Activated gamma-delta T cell treated with Interleukin-2 at 50 U/mL for 16 hours (primary cell): ENCODE measurements around the gene RGS6.

Experiments used
- DNase-seq: peaks from one replicate; pipeline ENCODE4 v3.0.0-alpha.2; 2020

Gene RGS6

DNA sequence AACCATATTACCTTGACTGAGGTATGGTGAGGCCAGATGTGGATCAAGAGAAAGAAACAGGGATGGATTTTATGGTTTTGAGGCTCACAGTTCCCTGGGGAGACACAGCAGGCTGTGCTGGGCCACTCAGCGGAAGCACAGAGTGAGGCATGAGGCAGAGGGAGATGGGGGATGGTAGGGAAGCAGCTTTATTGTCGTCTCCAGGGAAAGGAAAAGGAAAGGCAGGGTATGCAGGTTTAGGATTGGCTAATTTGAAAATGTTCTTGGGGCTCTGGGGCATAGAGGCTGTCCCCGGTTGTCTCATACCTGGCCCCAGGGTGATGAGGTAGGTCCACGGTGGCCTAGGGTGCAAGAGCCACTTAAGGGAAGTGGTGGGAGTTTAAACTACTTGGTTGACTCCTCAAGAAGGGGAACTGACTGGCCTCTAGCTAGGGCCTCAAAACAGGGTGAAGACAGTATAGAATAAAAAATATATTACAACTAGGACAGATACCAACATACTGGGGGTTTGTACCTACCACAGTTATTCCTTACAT is 322.8 kb downstream of the RGS6 start:
- no peak for DNase-seq

DNA sequence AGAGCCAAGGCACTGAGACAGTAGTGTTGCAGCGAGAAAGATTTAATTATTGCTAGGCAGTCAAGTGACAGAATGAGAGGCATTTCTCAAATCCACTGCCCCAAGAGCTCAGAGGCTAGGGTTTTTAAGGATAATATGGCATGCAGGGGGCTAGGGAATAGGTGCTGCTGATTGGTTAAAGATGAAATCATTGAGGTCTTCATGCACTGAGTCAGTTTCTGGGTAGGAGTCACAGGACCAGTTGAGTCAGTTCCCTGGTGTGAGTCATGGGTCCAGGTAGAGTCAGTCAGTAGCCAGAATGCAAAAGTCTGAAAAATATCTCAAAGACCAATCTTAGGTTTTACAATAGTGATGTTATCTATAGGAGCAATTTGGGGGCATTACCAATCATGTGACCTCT is 323.8 kb downstream of the RGS6 start:
- no peak for DNase-seq

DNA sequence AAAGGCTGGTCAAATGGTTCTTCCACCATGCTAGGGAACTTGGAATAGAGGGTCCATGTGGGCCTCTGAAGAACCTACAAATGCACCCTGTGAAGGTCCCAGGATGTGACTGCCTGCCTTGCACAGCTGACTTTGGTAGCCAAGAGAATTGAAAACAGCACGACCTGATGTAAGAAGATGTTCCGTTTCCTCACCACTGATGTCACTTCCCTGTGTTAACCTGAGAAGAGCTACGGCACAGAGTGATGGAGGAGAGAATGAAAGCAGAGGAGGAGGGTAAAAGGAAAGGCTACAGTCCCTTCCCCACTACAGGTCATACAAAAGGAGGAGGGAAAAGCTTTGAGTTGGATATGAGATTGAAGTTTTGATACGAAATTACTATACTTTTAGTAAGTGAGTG is 328.8 kb downstream of the RGS6 start:
- no peak for DNase-seq

DNA sequence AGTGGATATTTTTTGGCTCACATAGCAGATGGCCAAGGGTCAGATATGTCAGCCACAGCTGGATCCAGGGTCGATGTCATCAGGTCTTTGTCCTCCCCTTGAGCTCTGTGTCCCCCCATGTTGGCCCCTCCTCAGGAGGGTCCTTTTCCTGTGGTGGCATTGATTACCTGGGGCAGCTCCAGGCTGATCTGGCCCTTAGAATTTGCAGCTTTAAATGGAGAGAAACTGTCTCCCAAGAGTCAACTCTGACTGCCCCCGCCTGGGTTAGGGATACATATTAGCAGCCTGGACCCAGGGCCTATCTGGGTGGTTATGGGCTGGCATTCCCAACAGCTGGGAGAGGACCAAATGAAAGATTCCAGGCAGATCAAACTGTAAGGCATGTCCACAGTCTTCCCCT is 330.5 kb downstream of the RGS6 start:
- DNase-seq: no peak

DNA sequence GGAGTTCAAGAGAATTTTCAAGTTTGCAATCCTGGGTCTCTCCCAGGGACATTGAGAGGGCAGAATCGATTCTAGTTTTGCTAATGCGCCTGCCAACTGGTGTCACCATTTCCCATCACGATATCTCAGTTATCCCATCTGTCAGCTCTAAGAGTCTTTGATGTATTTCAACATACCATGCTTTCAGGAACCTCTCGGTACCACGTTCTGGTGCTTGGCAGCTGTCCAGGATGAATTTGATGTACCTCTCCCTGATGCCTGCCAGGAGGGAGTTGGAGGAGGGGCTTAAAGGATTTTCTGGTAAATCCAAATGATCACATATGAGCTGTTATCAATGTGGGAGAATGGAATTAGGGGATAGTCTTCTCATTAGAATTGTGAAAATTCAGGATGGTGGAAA is 332.5 kb downstream of the RGS6 start:
- DNase-seq: no peak

DNA sequence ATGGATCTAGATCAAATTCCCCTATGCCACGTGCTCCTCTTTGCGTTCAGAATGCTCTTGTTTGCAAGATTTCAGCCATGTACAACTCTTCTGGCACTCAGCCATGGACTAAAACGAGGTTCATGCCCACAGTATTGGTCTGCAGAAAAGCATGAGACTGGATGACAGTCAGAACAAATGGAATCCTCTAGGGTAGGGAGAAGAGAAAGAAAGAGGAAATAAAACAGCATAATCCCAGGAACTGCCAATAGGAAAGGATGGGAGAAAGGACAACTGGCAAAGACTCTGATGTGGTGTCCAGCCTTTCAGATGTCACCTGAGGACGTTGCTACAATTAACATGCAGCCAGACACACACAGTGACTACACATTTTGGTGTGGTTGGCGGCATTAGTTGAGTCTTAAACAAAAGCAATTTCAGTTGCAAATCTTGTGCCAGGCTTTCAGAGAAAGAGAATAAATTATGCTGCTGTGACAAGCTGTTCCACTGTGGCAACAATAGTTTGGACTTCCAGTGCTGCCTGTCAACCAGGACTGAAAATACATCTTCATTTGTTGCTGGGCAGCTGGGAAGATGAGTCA is 338.0 kb downstream of the RGS6 start:
- no peak for DNase-seq

DNA sequence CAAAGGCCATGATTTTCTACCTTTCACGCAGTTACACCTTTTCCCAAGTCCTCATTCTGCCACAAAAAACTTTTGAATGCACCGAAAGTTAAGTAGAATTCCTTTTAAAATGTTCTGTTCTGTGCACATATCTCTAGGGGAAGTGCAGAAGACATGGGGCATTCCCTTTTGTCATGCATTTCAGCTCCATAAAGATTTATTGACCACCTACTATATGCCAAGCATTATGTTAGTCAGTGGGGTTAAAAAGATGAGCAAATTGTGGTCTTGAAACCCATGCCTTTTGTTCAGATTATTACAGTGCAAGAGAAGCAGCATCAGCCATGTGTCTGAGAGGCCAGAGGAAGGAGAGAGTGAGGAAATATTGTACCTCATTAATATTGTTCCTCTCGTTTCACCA is 338.5 kb downstream of the RGS6 start:
- no peak for DNase-seq

DNA sequence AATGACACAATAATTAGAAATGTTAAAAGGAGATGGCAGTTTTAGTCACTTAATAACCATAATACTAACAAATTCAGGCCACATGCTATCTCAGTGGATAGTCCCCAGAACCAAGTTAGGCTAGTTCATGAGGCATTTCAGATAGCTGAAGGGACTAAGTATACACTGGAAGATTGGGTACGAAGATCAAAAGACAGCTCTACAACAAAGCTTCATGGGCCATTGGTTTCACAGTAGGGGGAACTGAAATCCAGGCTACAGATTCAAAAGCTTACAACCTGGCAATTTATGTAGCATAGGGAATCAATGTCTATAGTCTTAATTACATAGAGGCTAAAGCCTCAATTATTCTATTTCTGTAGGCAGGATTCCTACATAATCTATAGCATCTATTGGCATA is 343.0 kb downstream of the RGS6 start:
- DNase-seq: no peak

DNA sequence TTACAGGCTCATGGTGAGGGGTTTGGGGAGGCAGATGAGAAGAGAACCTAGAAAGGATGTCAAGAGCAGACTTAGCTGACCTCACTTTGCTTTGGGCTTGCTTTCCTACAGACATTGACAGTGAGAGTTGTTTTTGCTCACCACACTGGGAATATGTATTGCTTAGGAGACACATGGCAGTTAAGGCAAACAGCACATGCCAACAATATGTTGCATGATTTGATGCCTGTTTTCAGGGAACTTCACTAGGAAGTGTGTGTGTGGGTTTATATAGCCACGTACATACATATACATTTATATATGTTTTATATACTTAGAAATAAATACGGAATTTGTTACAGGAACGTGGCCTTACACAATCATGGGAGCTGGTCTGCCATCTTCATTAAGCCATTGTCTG is 346.1 kb downstream of the RGS6 start:
- DNase-seq: no peak

DNA sequence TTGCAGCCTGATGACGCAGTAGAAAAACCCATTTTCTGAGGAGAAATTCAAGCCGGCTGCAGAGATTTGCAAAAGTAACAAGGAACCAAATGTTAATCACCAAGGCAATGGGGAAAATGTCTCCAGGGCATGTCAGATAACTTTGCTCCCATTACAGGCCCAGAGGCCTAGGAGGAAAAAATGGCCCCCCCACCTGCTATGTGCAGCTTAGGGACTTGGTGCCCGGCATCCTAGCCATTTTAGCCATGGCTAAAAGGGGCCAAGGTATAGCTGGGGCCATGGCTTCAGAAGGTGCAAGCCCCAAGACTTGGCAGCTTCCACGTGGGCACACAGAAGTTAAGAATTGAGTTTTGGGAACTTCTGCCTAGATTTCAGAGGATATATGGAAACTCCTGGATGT is 351.9 kb downstream of the RGS6 start:
- DNase-seq: no peak

DNA sequence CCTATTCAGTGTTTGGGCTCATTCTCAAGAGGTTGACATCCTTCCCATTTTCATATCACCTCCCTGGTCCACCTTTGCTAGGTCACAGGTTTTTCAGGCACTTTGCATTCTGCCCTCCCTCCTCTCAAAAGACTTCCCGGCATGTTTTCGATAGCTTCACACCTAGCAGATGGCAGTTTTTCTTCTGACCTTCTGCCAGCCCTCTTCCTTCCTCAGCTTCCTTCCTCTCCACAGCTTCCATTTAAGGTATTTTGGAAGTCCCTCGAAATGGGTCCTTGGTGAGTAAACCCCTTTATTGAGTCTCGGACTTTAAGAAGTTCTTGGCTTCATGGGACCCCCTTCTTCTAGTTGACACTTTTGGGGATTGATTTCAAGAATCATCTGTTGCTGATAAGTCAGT is 358.0 kb downstream of the RGS6 start:
- DNase-seq: no peak

DNA sequence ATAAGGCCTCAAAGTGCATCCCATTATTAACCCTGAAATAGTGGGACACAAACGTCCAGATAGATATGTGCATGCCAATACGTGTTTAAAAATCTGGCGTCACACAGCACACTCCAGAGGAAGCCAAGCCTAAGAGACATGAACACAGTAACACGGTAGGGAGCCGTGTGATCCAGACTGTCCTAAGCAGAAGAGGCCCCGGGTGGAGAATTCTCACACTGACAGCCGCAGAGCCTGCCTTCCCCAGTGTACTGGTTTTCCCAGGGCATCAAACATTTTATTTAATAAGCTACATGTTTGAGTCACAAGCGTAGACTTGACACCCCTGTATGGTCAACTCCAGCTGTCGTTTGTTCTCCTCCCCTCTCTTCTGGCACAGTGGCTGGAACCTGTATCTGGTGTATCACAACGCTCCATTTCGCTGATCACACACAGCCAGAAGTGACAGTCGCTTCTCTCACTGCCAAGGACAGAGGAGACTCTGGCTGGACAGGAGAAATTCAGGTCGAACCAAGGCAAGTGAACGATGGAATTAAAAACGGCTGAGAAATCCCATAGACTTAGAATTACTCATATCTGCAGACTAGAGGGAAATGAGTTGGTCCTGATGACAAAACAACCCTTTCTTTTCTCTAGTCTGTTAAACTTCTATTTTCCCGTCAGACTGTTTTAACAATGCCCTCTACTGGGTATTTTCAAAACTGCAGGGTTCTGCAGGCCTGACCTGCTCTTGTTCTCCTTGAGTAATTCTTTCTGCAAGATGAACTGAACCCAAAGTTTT is 359.9 kb downstream of the RGS6 start:
- no peak for DNase-seq

DNA sequence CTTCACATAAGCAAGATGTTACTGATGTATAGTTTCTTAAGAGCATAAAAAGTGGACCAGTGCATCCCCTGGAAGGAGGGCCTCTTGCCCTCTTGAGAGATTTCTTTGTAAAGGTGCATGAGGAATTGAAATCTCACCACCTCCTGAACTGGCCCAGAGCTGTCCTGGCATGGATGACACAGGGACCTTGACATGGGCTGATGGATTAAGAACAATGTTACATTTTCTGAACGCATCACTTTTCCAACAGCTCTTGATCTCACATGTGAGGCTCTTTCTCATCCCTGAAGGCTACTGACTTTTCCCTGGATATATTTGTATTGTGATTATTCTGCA is 360.4 kb downstream of the RGS6 start:
- no peak for DNase-seq

DNA sequence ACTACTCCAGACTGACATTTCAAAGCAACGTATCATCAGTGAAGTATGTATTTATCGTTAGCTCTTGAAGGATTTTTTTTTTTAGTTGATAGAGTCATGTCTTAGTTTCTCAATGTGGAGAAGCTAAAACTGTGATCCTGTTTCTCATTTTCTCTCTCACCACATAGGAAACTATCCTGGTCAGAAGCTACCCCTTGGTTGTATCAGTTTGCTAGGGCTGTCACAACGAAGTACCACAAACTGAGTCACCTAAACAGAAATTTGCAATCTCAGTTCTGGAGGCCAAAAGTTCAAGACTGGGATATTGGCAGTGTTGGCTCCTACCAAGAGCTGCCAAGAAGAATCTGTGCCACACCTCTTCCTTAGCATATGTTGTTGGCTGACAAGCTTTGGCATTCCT is 369.1 kb downstream of the RGS6 start:
- no peak for DNase-seq

DNA sequence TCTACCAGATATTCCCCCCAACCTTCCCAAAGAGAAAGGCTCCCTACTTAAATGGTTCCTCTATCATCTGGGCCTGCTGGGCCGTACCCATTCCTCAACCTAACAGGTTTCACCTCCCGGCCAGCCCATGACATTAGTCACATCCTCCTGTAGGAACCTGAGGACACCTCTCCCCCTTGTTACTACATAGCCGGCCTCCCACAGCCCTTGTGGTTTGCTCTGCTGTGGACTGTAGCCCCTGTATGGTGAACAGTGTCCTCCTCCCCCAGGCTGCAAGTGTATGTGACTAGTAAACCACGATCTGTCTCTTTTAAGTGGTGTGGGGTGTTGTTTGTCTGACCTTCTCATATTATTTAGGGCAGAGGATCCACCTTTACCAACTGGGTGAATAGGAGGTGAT is 371.7 kb downstream of the RGS6 start:
- DNase-seq: no peak

DNA sequence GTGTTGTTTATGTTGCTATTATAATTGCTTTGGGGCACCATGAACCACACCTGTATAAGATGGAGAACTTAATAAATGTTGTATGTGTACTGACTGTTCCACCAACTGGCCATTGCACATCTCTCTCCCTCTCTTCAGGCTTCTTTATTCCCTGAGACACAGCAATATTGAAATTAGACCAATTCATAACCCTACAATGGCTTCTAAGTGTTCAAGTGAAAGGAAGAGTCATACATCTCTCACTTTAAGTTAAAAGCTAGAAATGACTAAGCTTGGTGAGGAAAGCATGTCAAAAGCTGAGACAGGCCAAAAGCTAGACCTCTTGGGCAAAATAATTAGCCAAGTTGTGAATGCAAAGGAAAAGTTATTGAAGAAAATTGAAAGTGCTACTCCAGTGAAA is 373.3 kb downstream of the RGS6 start:
- no peak for DNase-seq

DNA sequence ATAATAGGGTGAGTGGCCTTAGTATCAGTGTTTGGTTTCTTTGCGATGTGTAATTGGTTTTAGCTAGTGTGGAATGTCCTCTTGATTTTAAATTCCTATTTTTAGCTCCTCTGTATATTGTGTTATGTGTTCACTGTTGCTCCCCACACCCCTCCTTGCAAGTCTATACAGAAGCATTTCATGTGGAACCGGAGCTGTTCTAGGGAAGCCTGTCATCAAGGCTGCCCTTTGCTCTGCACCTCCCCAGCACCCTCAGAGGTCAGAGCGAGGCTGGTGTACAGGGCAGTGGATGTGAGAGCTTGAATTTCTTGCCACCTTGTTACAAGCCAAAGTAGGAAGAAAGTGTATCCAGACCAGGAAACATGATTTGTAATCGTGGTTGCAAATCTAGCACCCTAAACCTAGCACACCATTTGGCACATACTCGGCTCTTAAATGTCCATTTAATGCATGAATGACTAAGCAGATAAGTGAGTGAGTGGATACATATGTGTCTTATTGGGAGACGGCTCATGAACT is 376.8 kb downstream of the RGS6 start:
- DNase-seq: no peak

DNA sequence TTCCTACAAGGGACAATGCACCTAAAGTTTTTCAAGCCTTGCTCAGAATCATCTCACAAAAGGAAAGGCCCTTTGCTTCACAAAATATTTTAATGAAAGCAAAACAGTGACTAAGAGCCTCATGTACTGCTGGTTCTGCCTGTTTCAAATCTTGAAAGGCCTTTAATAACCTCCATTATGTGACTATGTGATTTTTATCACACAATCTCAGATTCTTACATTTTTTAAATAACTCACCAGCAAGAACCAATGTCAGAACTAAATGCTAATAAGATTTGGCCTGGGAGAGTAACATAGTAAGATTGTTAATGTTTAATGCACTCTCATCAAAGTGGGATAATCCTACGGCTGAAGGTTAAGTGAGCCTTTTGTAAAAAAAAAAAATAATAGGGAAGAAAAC is 378.9 kb downstream of the RGS6 start:
- no peak for DNase-seq

DNA sequence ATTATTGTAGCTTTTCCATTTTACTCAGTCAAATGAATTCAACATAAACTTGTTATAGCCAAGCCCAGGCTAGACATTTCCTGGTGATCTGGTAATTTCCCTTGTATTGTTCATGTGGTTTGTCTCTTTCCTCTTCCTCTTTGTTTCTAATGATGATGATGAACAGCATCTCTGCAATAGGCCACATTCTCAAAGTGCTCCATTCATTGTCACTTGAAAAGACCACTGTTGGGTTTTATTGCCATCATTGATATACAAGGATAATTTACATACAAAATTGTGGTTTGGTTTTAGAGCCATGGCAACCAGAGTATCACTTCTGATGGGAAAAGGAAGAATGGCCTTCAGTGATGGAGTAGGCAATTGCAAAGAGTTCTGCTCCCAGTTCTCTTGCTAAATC is 379.3 kb downstream of the RGS6 start:
- no peak for DNase-seq

DNA sequence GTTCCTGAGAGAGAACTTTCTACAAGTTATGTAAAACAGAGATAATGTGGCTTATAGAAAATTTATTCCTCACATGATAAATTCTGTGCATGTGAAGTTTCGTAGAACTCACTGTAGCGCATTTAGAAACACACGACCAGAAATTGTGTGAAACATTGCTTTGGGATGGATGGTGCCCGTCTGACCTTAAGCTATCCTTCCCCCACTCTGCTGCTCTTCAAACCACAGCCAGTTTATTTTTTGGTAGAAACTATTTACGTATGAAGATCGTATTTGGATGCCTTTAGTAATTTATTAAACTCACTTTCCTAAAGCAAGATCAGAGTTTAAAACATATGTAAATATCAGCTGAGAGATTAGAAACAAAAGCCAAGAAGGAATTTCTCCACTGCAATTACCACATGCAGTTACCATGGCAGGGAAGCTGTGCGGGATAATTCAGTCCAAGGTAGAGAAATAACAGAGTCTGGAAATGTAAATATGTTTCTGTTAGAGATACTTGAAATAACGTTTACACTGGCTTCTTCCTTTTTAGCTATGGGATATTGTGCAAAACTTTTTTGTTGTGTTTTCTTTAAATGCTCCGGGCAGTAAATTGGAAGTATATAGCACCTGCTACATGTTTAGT is 382.7 kb downstream of the RGS6 start:
- no peak for DNase-seq

DNA sequence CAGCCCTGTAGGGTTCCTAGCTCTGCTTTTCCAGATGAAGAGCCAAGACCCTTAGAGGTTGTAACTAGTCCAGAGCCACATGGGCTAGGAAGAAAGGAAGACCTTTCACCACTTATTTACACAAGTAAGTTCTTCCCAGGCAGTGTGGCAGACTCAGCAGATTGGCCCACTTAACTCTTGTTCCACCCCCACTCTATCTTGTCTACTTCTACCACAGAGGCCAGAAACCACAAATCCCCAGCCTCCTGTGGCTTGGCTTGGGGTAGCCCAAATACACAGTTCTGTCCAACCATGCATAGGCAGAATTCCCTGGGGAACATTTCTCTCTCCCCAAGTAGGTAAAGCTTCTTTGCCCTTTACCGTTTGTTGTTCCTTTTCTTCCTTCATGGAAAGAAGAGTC is 383.5 kb downstream of the RGS6 start:
- no peak for DNase-seq

DNA sequence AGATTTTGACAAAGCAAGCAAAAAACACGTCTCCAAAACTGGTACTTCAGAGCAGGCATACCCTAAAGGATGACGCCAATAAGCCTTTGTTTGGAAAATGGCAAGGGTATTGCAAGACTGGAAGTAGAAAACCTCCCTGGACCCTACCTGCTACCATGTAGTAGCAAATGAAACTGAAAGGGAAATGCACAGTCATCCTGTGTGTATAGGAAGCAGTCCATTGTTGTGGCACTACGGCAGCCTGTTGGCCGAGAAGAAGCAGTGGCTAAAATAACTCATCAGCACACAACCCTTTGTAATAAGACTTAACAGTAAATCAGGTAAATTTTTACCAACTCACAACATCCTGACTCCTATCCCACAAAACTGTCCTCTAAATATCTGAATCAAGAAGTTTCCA is 386.4 kb downstream of the RGS6 start:
- no peak for DNase-seq

DNA sequence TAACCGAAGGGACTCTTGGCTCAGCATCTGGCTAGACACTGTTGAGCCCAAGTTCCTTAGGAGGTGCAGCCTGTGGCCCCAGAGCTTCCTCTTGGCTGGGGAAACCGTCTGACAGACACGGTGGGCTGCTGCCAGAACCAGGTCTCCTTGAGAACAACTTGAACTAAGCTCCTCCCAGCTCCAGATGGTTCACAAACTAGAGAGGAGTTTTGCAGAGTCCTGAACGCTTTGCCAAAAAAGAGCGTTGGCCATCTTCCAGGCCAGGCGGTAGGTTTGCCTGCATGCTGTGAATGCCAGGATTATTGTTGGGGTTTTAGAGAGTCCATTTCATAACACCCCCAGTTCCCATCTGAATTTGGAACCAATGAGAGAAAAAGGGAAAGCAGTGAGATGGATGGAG is 399.8 kb downstream of the RGS6 start:
- no peak for DNase-seq

DNA sequence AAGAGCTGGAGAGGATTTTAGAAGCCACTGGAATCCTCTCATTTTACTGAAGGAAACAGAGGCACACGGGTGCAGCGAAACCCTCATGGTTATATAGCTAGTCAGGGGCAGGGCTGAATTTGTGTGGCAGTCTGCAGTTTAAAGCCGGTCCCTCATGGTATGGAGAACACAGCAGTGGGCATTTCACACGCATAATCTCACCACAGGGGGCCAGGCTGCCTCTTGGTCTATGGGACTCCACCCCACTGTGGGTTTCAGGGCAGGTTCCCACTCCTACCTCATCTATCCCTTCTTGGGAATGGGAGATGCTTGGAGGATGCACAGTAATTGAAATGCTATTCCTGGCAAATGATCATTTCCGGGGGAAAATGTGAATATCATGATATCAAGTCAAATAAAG is 400.6 kb downstream of the RGS6 start:
- no peak for DNase-seq
